Common myeloid progenitor, CD34-positive (primary cell): ENCODE data around the gene BANP.

Source experiments
- CTCF ChIA-PET: fragments of 350-600 bp; sonication (Branson Sonifier 250); formaldehyde crosslinking; loops from one replicate; lab custom pipeline; 2021; ENCODE audit warnings: antibody characterized with exemption; lab: Charles Lee
- POLR2A ChIA-PET: fragments of 350-600 bp; sonication (Branson Sonifier 250); formaldehyde crosslinking; loops from one replicate; lab custom pipeline; 2021; ENCODE audit warnings: antibody characterized with exemption; lab: Charles Lee
- DNase-seq, 3 donors: peaks; one replicate each; pipeline versions ENCODE4 v3.0.0 to v3.0.0-alpha.2; 2013
- H3K27ac ChIP-seq, 2 experiments: 1 replicate in 1 of 2; 2 replicates in 1 of 2; pipeline ENCODE4 v1.7.0; 2013; ENCODE audit warnings: inconsistent platforms in 2 of 2, low read length in 2 of 2, mild to moderate bottlenecking in 2 of 2, low read depth in 1 of 2, moderate library complexity in 1 of 2; ENCODE audit not compliant: severe bottlenecking in 2 of 2, insufficient read depth in 1 of 2, poor library complexity in 1 of 2
- H3K27me3 ChIP-seq, 5 experiments: replicated peaks in 2 of 5; 1 replicate in 3 of 5; 2 replicates in 2 of 5; pipeline versions ENCODE4 v1.6.1 to v1.7.0; 2013; ENCODE audit warnings: low read length in 4 of 5, mild to moderate bottlenecking in 2 of 5, moderate library complexity in 2 of 5, inconsistent platforms in 1 of 5; ENCODE audit not compliant: insufficient read depth in 5 of 5, control insufficient read depth in 4 of 5
- H3K36me3 ChIP-seq, 4 experiments: 1 replicate in 2 of 4; 2 replicates in 2 of 4; pipeline versions ENCODE4 v1.6.1 to v1.7.0; 2013; ENCODE audit warnings: low read length in 3 of 4, control low read depth in 1 of 4, mild to moderate bottlenecking in 1 of 4; ENCODE audit not compliant: control insufficient read depth in 4 of 4, insufficient read depth in 4 of 4
- H3K4me1 ChIP-seq, 4 experiments: 1 replicate in 3 of 4; 2 replicates in 1 of 4; pipeline versions ENCODE4 v1.6.1 to v1.7.1; 2013; ENCODE audit warnings: low read length in 3 of 4, mild to moderate bottlenecking in 3 of 4, control low read depth in 1 of 4, inconsistent platforms in 1 of 4, moderate library complexity in 1 of 4; ENCODE audit not compliant: control insufficient read depth in 4 of 4, insufficient read depth in 4 of 4; ENCODE audit errors: control extremely low read depth in 1 of 4
- H3K4me3 ChIP-seq, 7 experiments: 1 replicate in 4 of 7; 2 replicates in 3 of 7; pipeline versions ENCODE4 v1.5.1 to v1.7.0; 2013; ENCODE audit warnings: mild to moderate bottlenecking in 7 of 7, low read length in 6 of 7, moderate library complexity in 6 of 7, inconsistent platforms in 2 of 7, low read depth in 2 of 7, control low read depth in 1 of 7; ENCODE audit not compliant: insufficient read depth in 4 of 7, control insufficient read depth in 1 of 7; ENCODE audit errors: extremely low read depth in 1 of 7
- H3K9me3 ChIP-seq, 5 experiments: 1 replicate in 4 of 5; 2 replicates in 1 of 5; pipeline versions ENCODE4 v1.6.1 to v1.7.1; 2013; ENCODE audit warnings: low read length in 4 of 5, mild to moderate bottlenecking in 2 of 5, inconsistent platforms in 1 of 5, low read depth in 1 of 5, moderate library complexity in 1 of 5; ENCODE audit not compliant: control insufficient read depth in 4 of 5, insufficient read depth in 2 of 5; ENCODE audit errors: control extremely low read depth in 1 of 5
- WGBS: methylation state at CpG from one replicate; pipeline ENCODE4 v1.1.5; 2013; ENCODE audit not compliant: insufficient coverage; 5-methylcytosine and 5-hydroxymethylcytosine counted together

The BANP gene

DNA sequence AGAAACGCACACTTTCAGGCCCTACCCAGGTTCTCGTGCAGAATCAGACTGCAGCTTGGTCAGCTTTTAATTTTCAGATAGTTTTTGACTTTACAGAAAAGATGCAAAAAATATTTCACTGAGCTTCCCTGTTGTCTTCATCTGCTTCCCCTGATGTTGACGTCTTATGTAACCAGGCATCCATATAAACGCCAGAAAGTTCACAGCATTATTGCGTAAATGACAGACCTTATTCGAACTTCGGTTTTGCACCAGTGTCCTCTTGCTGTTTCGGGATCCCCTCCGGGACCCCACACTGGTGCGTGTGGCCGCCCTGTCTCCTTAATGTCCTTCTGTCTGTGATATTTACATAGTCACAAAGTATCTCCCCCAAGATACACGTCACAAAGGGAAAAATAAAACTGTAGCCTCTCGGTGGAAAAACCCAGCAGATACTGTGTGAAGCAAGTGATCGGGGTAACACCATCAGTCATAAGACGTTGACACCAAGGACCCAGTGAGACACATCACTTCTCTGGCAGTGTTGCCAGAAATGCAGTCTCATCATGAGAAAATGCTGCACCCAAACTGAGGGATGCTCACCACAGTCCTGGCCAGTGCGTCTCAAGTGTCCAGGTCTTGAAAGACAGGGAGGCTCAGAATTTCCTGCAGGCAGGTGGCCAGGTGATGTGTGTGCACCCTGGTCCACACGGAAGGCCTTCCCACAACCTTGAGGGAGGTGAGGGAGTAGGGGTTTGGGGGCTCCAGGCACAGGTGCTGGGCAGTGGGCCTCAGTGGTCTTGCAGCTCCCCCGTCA lies 4.3 kb downstream of the BANP start:
- peak in 2 of 3 donors; percentile 45 to 53 for DNase-seq
- CTCF ChIA-PET = interaction anchor here (0.8 to 1.4 kb wide), 5 partner anchors 17 to 472 kb away, joined by 3 to 4 read pairs (median 3); no protein-coding TSS in a partner anchor
- POLR2A ChIA-PET = interaction anchor here (1.3 kb wide), 1 partner anchor 12 kb away, joined by 3 read pairs; no protein-coding TSS in a partner anchor
- H3K9me3 ChIP-seq = no peaks in the 10 kb centered on the region
- H3K4me3 ChIP-seq = peak overlapping the region in 4 of 7 experiments; percentile 38 to 70 (median 57)
- peaks cover 22 to 89% (median 86%) of the 10 kb centered on the region in 4 experiments for H3K4me1 ChIP-seq
- H3K36me3 ChIP-seq = peaks cover 0 to 16% (median 0%) of the 10 kb centered on the region in 4 experiments
- WGBS = 88% methylated on average over 16 of the region's 18 CpGs
- H3K27ac ChIP-seq = peak overlapping the region; percentile 76 to 86
- no peaks in the 10 kb centered on the region for H3K27me3 ChIP-seq

DNA sequence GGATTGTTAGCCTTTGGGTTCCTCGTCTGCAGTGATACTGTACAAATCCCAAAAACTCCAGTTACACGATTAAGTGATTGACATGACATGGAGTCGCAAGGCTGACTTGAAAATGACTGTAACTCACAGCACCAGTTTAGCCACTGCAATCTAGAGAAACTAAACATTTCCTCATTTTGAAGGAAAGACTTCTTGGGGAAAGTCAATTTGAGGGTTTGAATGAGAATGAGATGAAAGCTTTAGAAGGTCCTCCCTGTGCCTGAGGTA lies 4.8 kb downstream of the BANP start:
- H3K4me3 ChIP-seq = peak overlapping the region in 5 of 7 experiments; percentile 38 to 70 (median 63)
- H3K4me1 ChIP-seq = peaks cover 24 to 91% (median 89%) of the 10 kb centered on the region in 4 experiments
- H3K9me3 ChIP-seq = no peaks in the 10 kb centered on the region
- no peaks in the 10 kb centered on the region for H3K27me3 ChIP-seq
- H3K27ac ChIP-seq = peak overlapping the region; percentile 76 to 86
- WGBS = no CpG with 5 or more reads among the region's 3 CpGs
- ChIA-PET CTCF (interaction anchor here (0.7 to 1.5 kb wide), 6 partner anchors 11 to 481 kb away, joined by 3 to 5 read pairs (median 3); no protein-coding TSS in a partner anchor), POLR2A (interaction anchor here (1.3 kb wide), 1 partner anchor 11 kb away, joined by 3 read pairs; no protein-coding TSS in a partner anchor)
- H3K36me3 ChIP-seq = peaks cover 0 to 16% (median 0%) of the 10 kb centered on the region in 4 experiments
- no peak for DNase-seq

DNA sequence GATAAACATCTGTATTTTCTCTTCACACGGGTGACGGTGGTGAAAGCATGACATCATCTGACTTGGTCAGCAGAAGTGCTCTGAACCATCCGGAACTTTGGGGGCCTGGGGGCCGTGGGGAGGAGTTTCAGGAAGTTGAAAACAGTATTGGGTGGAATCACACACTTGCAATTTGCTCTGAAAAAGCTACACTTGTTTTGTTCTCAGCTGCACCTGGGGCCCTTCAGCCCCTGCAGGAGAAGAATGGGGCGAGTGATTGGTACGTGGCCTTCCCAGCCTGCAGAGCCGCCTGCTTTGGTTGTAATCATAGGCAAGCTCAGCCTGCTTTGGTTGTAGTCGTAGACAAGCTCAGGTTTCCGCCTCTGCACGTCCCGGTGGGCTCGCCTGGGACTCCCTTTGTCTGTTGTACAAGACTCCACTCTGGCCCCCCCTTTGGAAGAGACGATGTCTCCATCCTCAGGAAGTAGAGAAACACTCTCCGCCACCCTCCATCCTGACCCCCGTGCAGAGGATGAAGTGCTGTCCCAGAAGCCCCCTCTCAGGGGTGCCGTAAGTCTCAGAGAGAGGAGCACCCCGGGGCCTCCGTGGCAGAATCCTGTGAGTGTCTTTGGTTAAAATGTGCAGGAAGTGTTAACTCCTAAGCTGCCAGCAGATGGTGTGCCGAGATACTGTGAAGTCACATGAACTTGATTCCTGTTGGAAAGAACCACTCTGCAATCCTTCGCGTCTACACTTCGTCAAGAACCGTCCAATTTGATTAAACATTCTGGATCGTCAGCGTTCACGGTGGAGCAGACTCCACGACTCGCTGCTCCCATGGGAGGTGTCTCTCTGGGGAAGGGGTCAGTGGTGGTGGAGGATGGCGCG lies 5.4 kb downstream of the BANP start:
- peak; percentile 93 to 98 (median 97) for DNase-seq
- no peaks in the 10 kb centered on the region for H3K9me3 ChIP-seq
- 12% methylated on average over 24 of the region's 30 CpGs for WGBS
- peaks cover 0 to 16% (median 0%) of the 10 kb centered on the region in 4 experiments for H3K36me3 ChIP-seq
- no peaks in the 10 kb centered on the region for H3K27me3 ChIP-seq
- peak overlapping the region in 6 of 7 experiments; percentile 38 to 70 (median 60) for H3K4me3 ChIP-seq
- H3K27ac ChIP-seq = peak overlapping the region; percentile 76 to 86
- ChIA-PET CTCF (interaction anchor here (0.7 to 1.5 kb wide), 10 partner anchors 8 to 481 kb away, joined by 3 to 5 read pairs (median 3); no protein-coding TSS in a partner anchor), POLR2A (interaction anchor here (1.3 kb wide), 1 partner anchor 10 kb away, joined by 3 read pairs; no protein-coding TSS in a partner anchor)
- H3K4me1 ChIP-seq = peaks cover 24 to 96% (median 92%) of the 10 kb centered on the region in 4 experiments

GRCh38 chr16:87957296-87958094 lies 6.3 kb downstream of the BANP start:
- H3K4me3 ChIP-seq = peak overlapping the region in 6 of 7 experiments; percentile 38 to 70 (median 60)
- no peaks in the 10 kb centered on the region for H3K27me3 ChIP-seq
- H3K27ac ChIP-seq = peak overlapping the region; percentile 76 to 86
- CTCF ChIA-PET = interaction anchor here (1.1 to 1.5 kb wide), 6 partner anchors 9 to 480 kb away, joined by 3 to 5 read pairs (median 3); no protein-coding TSS in a partner anchor
- POLR2A ChIA-PET = no interaction called here
- H3K4me1 ChIP-seq = peaks cover 23 to 96% (median 93%) of the 10 kb centered on the region in 4 experiments
- 92% methylated on average over 33 of the region's 34 CpGs for WGBS
- no peaks in the 10 kb centered on the region for H3K9me3 ChIP-seq
- no peak for DNase-seq
- peaks cover 0 to 16% (median 0%) of the 10 kb centered on the region in 4 experiments for H3K36me3 ChIP-seq

- POLR2A ChIA-PET = no interaction called here
- Histone ChIP-seq H3K4me3 (peak overlapping the region in 3 of 7 experiments; percentile 6 to 78 (median 22)), H3K27ac (no peak overlapping the region), H3K4me1 (peaks cover 16 to 96% (median 93%) of the 10 kb centered on the region in 4 experiments), H3K9me3 (no peaks in the 10 kb centered on the region), H3K36me3 (peaks cover 0 to 15% (median 0%) of the 10 kb centered on the region in 4 experiments), H3K27me3 (no peaks in the 10 kb centered on the region)
- WGBS = 95% methylated on average over 6 of the region's 9 CpGs
- DNase-seq = no peak
- CTCF ChIA-PET = interaction anchor here (1.5 kb wide), 2 partner anchors 10 to 23 kb away, joined by 3 read pairs; no protein-coding TSS in a partner anchor
Observed at GRCh38 chr16:87958632-87959031, 7.4 kb downstream of the BANP start.
